Measurements from ENCODE around the gene SPIB.
A peak's percentile ranks its signal among the peaks of the same experiment; 100 is the strongest.
"Not testable (repeated sequence)": the region's sequence is repeated elsewhere in the genome, so short reads cannot be mapped to it uniquely, and the experiment has no call there.

Gene SPIB

GRCh38 chr19:50460161-50460765, 41.5 kb downstream of the SPIB start:
- no peak overlapping the region for H3K9ac ChIP-seq (ENCODE audit: low read length)

GRCh38 chr19:50461066-50461875, 42.5 kb downstream of the SPIB start:
- H3K4me3 ChIP-seq (ENCODE audit: low read length): no peak overlapping the region
- no peak overlapping the region for H3K9ac ChIP-seq (ENCODE audit: low read length)
- H3K27ac ChIP-seq (ENCODE audit: low read depth, low read length): no peak overlapping the region
- H3K4me1 ChIP-seq (ENCODE audit: control insufficient read depth, insufficient read depth, low read length): no peaks in the 10 kb centered on the region
- H3K27me3 ChIP-seq (ENCODE audit: control insufficient read depth, insufficient read depth, low read length): peaks cover 17% of the 10 kb centered on the region
- H3K36me3 ChIP-seq (ENCODE audit: control insufficient read depth, insufficient read depth, low read length): no peaks in the 10 kb centered on the region

More at GRCh38 chr19:50460161-50460765, 41.5 kb downstream of the SPIB start:
- H3K36me3 ChIP-seq (ENCODE audit: control insufficient read depth, insufficient read depth, low read length): no peaks in the 10 kb centered on the region
- H3K27me3 ChIP-seq (ENCODE audit: control insufficient read depth, insufficient read depth, low read length): peaks cover 17% of the 10 kb centered on the region
- no peak overlapping the region for H3K27ac ChIP-seq (ENCODE audit: low read depth, low read length)
- H3K4me3 ChIP-seq (ENCODE audit: low read length): no peak overlapping the region
- H3K4me1 ChIP-seq (ENCODE audit: control insufficient read depth, insufficient read depth, low read length): no peaks in the 10 kb centered on the region

- Histone ChIP-seq H3K27ac (ENCODE audit: low read depth, low read length) (no peak overlapping the region), H3K4me3 (ENCODE audit: low read length) (no peak overlapping the region), H3K9ac (ENCODE audit: low read length) (no peak overlapping the region), H3K27me3 (ENCODE audit: control insufficient read depth, insufficient read depth, low read length) (peaks cover 15% of the 10 kb centered on the region), H3K36me3 (ENCODE audit: control insufficient read depth, insufficient read depth, low read length) (no peaks in the 10 kb centered on the region), H3K4me1 (ENCODE audit: control insufficient read depth, insufficient read depth, low read length) (no peaks in the 10 kb centered on the region)
Measured at GRCh38 chr19:50462970-50463369, 44.2 kb downstream of the SPIB start.

GRCh38 chr19:50464348-50464747, 45.6 kb downstream of the SPIB start:
- Histone ChIP-seq H3K4me3 (ENCODE audit: low read length) (no peak overlapping the region), H3K4me1 (ENCODE audit: control insufficient read depth, insufficient read depth, low read length) (no peaks in the 10 kb centered on the region), H3K27me3 (ENCODE audit: control insufficient read depth, insufficient read depth, low read length) (peaks cover 8% of the 10 kb centered on the region), H3K9ac (ENCODE audit: low read length) (no peak overlapping the region), H3K36me3 (ENCODE audit: control insufficient read depth, insufficient read depth, low read length) (no peaks in the 10 kb centered on the region), H3K27ac (ENCODE audit: low read depth, low read length) (no peak overlapping the region)

GRCh38 chr19:50465000-50465399, 46.3 kb downstream of the SPIB start:
- Histone ChIP-seq H3K9ac (ENCODE audit: low read length) (no peak overlapping the region), H3K27ac (ENCODE audit: low read depth, low read length) (no peak overlapping the region), H3K4me3 (ENCODE audit: low read length) (no peak overlapping the region), H3K36me3 (ENCODE audit: control insufficient read depth, insufficient read depth, low read length) (no peaks in the 10 kb centered on the region), H3K27me3 (ENCODE audit: control insufficient read depth, insufficient read depth, low read length) (peaks cover 8% of the 10 kb centered on the region), H3K4me1 (ENCODE audit: control insufficient read depth, insufficient read depth, low read length) (no peaks in the 10 kb centered on the region)

GRCh38 chr19:50465986-50466705, 47.4 kb downstream of the SPIB start:
- no peak overlapping the region for H3K9ac ChIP-seq (ENCODE audit: low read length)
- no peaks in the 10 kb centered on the region for H3K36me3 ChIP-seq (ENCODE audit: control insufficient read depth, insufficient read depth, low read length)
- no peak overlapping the region for H3K27ac ChIP-seq (ENCODE audit: low read depth, low read length)
- H3K4me1 ChIP-seq (ENCODE audit: control insufficient read depth, insufficient read depth, low read length): no peaks in the 10 kb centered on the region
- peaks cover 5% of the 10 kb centered on the region for H3K27me3 ChIP-seq (ENCODE audit: control insufficient read depth, insufficient read depth, low read length)
- H3K4me3 ChIP-seq (ENCODE audit: low read length): no peak overlapping the region

GRCh38 chr19:50466706-50467039, 47.9 kb downstream of the SPIB start:
- no peak overlapping the region for H3K4me3 ChIP-seq (ENCODE audit: low read length)
- no peaks in the 10 kb centered on the region for H3K36me3 ChIP-seq (ENCODE audit: control insufficient read depth, insufficient read depth, low read length)
- H3K4me1 ChIP-seq (ENCODE audit: control insufficient read depth, insufficient read depth, low read length): no peaks in the 10 kb centered on the region
- H3K27ac ChIP-seq (ENCODE audit: low read depth, low read length): no peak overlapping the region
- H3K27me3 ChIP-seq (ENCODE audit: control insufficient read depth, insufficient read depth, low read length): peaks cover 2% of the 10 kb centered on the region
- no peak overlapping the region for H3K9ac ChIP-seq (ENCODE audit: low read length)

- H3K27me3 ChIP-seq (ENCODE audit: control insufficient read depth, insufficient read depth, low read length): peaks cover 2% of the 10 kb centered on the region
- no peak overlapping the region for H3K4me3 ChIP-seq (ENCODE audit: low read length)
- no peak overlapping the region for H3K9ac ChIP-seq (ENCODE audit: low read length)
- H3K36me3 ChIP-seq (ENCODE audit: control insufficient read depth, insufficient read depth, low read length): no peaks in the 10 kb centered on the region
- no peaks in the 10 kb centered on the region for H3K4me1 ChIP-seq (ENCODE audit: control insufficient read depth, insufficient read depth, low read length)
- no peak overlapping the region for H3K27ac ChIP-seq (ENCODE audit: low read depth, low read length)
Measured at GRCh38 chr19:50467566-50467965, 48.8 kb downstream of the SPIB start.

- Histone ChIP-seq H3K9ac (ENCODE audit: low read length) (no peak overlapping the region), H3K36me3 (ENCODE audit: control insufficient read depth, insufficient read depth, low read length) (no peaks in the 10 kb centered on the region), H3K27ac (ENCODE audit: low read depth, low read length) (no peak overlapping the region), H3K27me3 (ENCODE audit: control insufficient read depth, insufficient read depth, low read length) (peaks cover 2% of the 10 kb centered on the region), H3K4me1 (ENCODE audit: control insufficient read depth, insufficient read depth, low read length) (no peaks in the 10 kb centered on the region), H3K4me3 (ENCODE audit: low read length) (no peak overlapping the region)
Measured at GRCh38 chr19:50468818-50469217, 50.1 kb downstream of the SPIB start.

- not testable (repeated sequence) for H3K4me3 ChIP-seq (ENCODE audit: low read length); H3K4me1 ChIP-seq (ENCODE audit: control insufficient read depth, insufficient read depth, low read length); H3K36me3 ChIP-seq (ENCODE audit: control insufficient read depth, insufficient read depth, low read length); H3K27me3 ChIP-seq (ENCODE audit: control insufficient read depth, insufficient read depth, low read length); H3K9ac ChIP-seq (ENCODE audit: low read length); H3K27ac ChIP-seq (ENCODE audit: low read depth, low read length)
Measured at GRCh38 chr19:50473336-50473735, 54.6 kb downstream of the SPIB start.

GRCh38 chr19:50475101-50475568, 56.4 kb downstream of the SPIB start:
- Histone ChIP-seq H3K27ac (ENCODE audit: low read depth, low read length) (no peak overlapping the region), H3K4me1 (ENCODE audit: control insufficient read depth, insufficient read depth, low read length) (peaks cover 4% of the 10 kb centered on the region), H3K4me3 (ENCODE audit: low read length) (no peak overlapping the region), H3K36me3 (ENCODE audit: control insufficient read depth, insufficient read depth, low read length) (peaks cover 6% of the 10 kb centered on the region), H3K27me3 (ENCODE audit: control insufficient read depth, insufficient read depth, low read length) (no peaks in the 10 kb centered on the region), H3K9ac (ENCODE audit: low read length) (no peak overlapping the region)

GRCh38 chr19:50475736-50476223, 57.0 kb downstream of the SPIB start:
- Histone ChIP-seq H3K4me3 (ENCODE audit: low read length) (peak overlapping the region; percentile 74), H3K27me3 (ENCODE audit: control insufficient read depth, insufficient read depth, low read length) (no peaks in the 10 kb centered on the region), H3K27ac (ENCODE audit: low read depth, low read length) (no peak overlapping the region), H3K36me3 (ENCODE audit: control insufficient read depth, insufficient read depth, low read length) (peaks cover 7% of the 10 kb centered on the region), H3K9ac (ENCODE audit: low read length) (no peak overlapping the region), H3K4me1 (ENCODE audit: control insufficient read depth, insufficient read depth, low read length) (peaks cover 4% of the 10 kb centered on the region)

Measured in rectal smooth muscle tissue (tissue), 1 donor.